Measurements from ENCODE around the gene CACNA2D2. TPM values are rescaled to one million over a fixed set of nuclear protein-coding genes. Genes with fewer than 3 reads are reported as not detected.

Gene CACNA2D2
- total and polyA plus RNA-seq, 4 donors, result 0.75 to 3.2 (median 2.2) TPM

- H3K36me3 ChIP-seq (ENCODE audit: control insufficient read depth in 1 of 2, insufficient read depth in 2 of 2, low read length in 1 of 2), result no peaks in the 10 kb centered on the region
- no peaks in the 10 kb centered on the region for H3K27me3 ChIP-seq (ENCODE audit: control insufficient read depth in 1 of 2, insufficient read depth in 2 of 2, low read length in 1 of 2)
- no peak overlapping the region for H3K27ac ChIP-seq (ENCODE audit: low read depth in 1 of 2, low read length in 2 of 2)
- H3K4me3 ChIP-seq (ENCODE audit: low read length in 2 of 2), result no peak overlapping the region
- intact Hi-C loops (cut with DNase I), result no loop called here
- WGBS, 2 donors, result 88 to 89% methylated on average over 21 to 22 of the region's 22 CpGs
- H3K9me3 ChIP-seq (ENCODE audit: control insufficient read depth, low read length), result no peaks in the 10 kb centered on the region
- ATAC-seq (ENCODE audit: low FRiP score), result no peak
- no peak for DNase-seq
- H3K4me1 ChIP-seq (ENCODE audit: control insufficient read depth in 1 of 2, insufficient read depth in 2 of 2, low read length in 2 of 2), result no peaks in the 10 kb centered on the region
These were observed 128.8 kb downstream of the CACNA2D2 start for GRCh38 chr3:50374363-50375257.

GRCh38 chr3:50373146-50374051 is 130.0 kb downstream of the CACNA2D2 start:
- no peaks in the 10 kb centered on the region for H3K27me3 ChIP-seq (ENCODE audit: control insufficient read depth in 1 of 2, insufficient read depth in 2 of 2, low read length in 1 of 2)
- H3K4me3 ChIP-seq (ENCODE audit: low read length in 2 of 2), result no peak overlapping the region
- 65 to 67% methylated on average over 12 of the region's 12 CpGs for WGBS, 2 donors
- H3K4me1 ChIP-seq (ENCODE audit: control insufficient read depth in 1 of 2, insufficient read depth in 2 of 2, low read length in 2 of 2), result no peaks in the 10 kb centered on the region
- intact Hi-C loops (cut with DNase I), result no loop called here
- ATAC-seq (ENCODE audit: low FRiP score) (no peak), DNase-seq (no peak)
- no peaks in the 10 kb centered on the region for H3K9me3 ChIP-seq (ENCODE audit: control insufficient read depth, low read length)
- no peaks in the 10 kb centered on the region for H3K36me3 ChIP-seq (ENCODE audit: control insufficient read depth in 1 of 2, insufficient read depth in 2 of 2, low read length in 1 of 2)
- H3K27ac ChIP-seq (ENCODE audit: low read depth in 1 of 2, low read length in 2 of 2), result no peak overlapping the region

- DNase-seq, result no peak
- Histone ChIP-seq H3K36me3 (ENCODE audit: control insufficient read depth in 1 of 2, insufficient read depth in 2 of 2, low read length in 1 of 2) (no peaks in the 10 kb centered on the region), H3K4me1 (ENCODE audit: control insufficient read depth in 1 of 2, insufficient read depth in 2 of 2, low read length in 2 of 2) (no peaks in the 10 kb centered on the region), H3K4me3 (ENCODE audit: low read length in 2 of 2) (no peak overlapping the region), H3K27ac (ENCODE audit: low read depth in 1 of 2, low read length in 2 of 2) (no peak overlapping the region), H3K9me3 (ENCODE audit: control insufficient read depth, low read length) (no peaks in the 10 kb centered on the region), H3K27me3 (ENCODE audit: control insufficient read depth in 1 of 2, insufficient read depth in 2 of 2, low read length in 1 of 2) (no peaks in the 10 kb centered on the region)
- ATAC-seq (ENCODE audit: low FRiP score), result no peak
- intact Hi-C loops (cut with DNase I), result no loop called here
- 80 to 83% methylated on average over 8 of the region's 8 CpGs for whole genome bisulfite sequencing, 2 donors
These were observed 131.1 kb downstream of the CACNA2D2 start for GRCh38 chr3:50372349-50372748.

- no peaks in the 10 kb centered on the region for H3K4me1 ChIP-seq (ENCODE audit: control insufficient read depth in 1 of 2, insufficient read depth in 2 of 2, low read length in 2 of 2)
- no peak overlapping the region for H3K27ac ChIP-seq (ENCODE audit: low read depth in 1 of 2, low read length in 2 of 2)
- no peaks in the 10 kb centered on the region for H3K9me3 ChIP-seq (ENCODE audit: control insufficient read depth, low read length)
- intact Hi-C loops (cut with DNase I), result no loop called here
- no peaks in the 10 kb centered on the region for H3K27me3 ChIP-seq (ENCODE audit: control insufficient read depth in 1 of 2, insufficient read depth in 2 of 2, low read length in 1 of 2)
- no peak overlapping the region for H3K4me3 ChIP-seq (ENCODE audit: low read length in 2 of 2)
- ATAC-seq (ENCODE audit: low FRiP score) (no peak), DNase-seq (no peak)
- H3K36me3 ChIP-seq (ENCODE audit: control insufficient read depth in 1 of 2, insufficient read depth in 2 of 2, low read length in 1 of 2), result no peaks in the 10 kb centered on the region
- 88 to 91% methylated on average over 3 of the region's 3 CpGs for WGBS, 2 donors
These were observed 132.2 kb downstream of the CACNA2D2 start for GRCh38 chr3:50371133-50371685.

- no peaks in the 10 kb centered on the region for H3K36me3 ChIP-seq (ENCODE audit: control insufficient read depth in 1 of 2, insufficient read depth in 2 of 2, low read length in 1 of 2)
- intact Hi-C loops (cut with DNase I), result no loop called here
- 50 to 51% methylated on average over 14 of the region's 14 CpGs for WGBS, 2 donors
These were observed 132.8 kb downstream of the CACNA2D2 start for GRCh38 chr3:50370594-50370993.

GRCh38 chr3:50369012-50369670 is 134.3 kb downstream of the CACNA2D2 start:
- Histone ChIP-seq H3K27me3 (ENCODE audit: control insufficient read depth in 1 of 2, insufficient read depth in 2 of 2, low read length in 1 of 2) (no peaks in the 10 kb centered on the region), H3K9me3 (ENCODE audit: control insufficient read depth, low read length) (no peaks in the 10 kb centered on the region), H3K27ac (ENCODE audit: low read depth in 1 of 2, low read length in 2 of 2) (no peak overlapping the region), H3K36me3 (ENCODE audit: control insufficient read depth in 1 of 2, insufficient read depth in 2 of 2, low read length in 1 of 2) (no peaks in the 10 kb centered on the region), H3K4me1 (ENCODE audit: control insufficient read depth in 1 of 2, insufficient read depth in 2 of 2, low read length in 2 of 2) (no peaks in the 10 kb centered on the region), H3K4me3 (ENCODE audit: low read length in 2 of 2) (no peak overlapping the region)
- ATAC-seq (ENCODE audit: low FRiP score), result no peak
- 73 to 78% methylated on average over 9 of the region's 9 CpGs for WGBS, 2 donors
- no peak for DNase-seq
- intact Hi-C loops (cut with DNase I), result loop anchor here in 1 of 2 donors (5.0 kb wide), 1 partner anchor 148 kb away; no protein-coding TSS in a partner anchor

More at GRCh38 chr3:50370594-50370993, 132.8 kb downstream of the CACNA2D2 start:
- H3K27ac ChIP-seq (ENCODE audit: low read depth in 1 of 2, low read length in 2 of 2), result no peak overlapping the region
- ATAC-seq (ENCODE audit: low FRiP score) (no peak), DNase-seq (no peak)
- no peaks in the 10 kb centered on the region for H3K27me3 ChIP-seq (ENCODE audit: control insufficient read depth in 1 of 2, insufficient read depth in 2 of 2, low read length in 1 of 2)
- no peak overlapping the region for H3K4me3 ChIP-seq (ENCODE audit: low read length in 2 of 2)
- H3K9me3 ChIP-seq (ENCODE audit: control insufficient read depth, low read length), result no peaks in the 10 kb centered on the region
- no peaks in the 10 kb centered on the region for H3K4me1 ChIP-seq (ENCODE audit: control insufficient read depth in 1 of 2, insufficient read depth in 2 of 2, low read length in 2 of 2)

GRCh38 chr3:50365842-50366220 is 137.6 kb downstream of the CACNA2D2 start:
- H3K27ac ChIP-seq (ENCODE audit: low read depth in 1 of 2, low read length in 2 of 2), result no peak overlapping the region
- H3K9me3 ChIP-seq (ENCODE audit: control insufficient read depth, low read length), result no peaks in the 10 kb centered on the region
- 91 to 92% methylated on average over 5 of the region's 5 CpGs for WGBS, 2 donors
- ATAC-seq (ENCODE audit: low FRiP score) (no peak), DNase-seq (no peak)
- no peaks in the 10 kb centered on the region for H3K27me3 ChIP-seq (ENCODE audit: control insufficient read depth in 1 of 2, insufficient read depth in 2 of 2, low read length in 1 of 2)
- intact Hi-C loops (cut with DNase I), result loop anchor here in 1 of 2 donors (5.0 kb wide), 1 partner anchor 151 kb away; no protein-coding TSS in a partner anchor
- H3K36me3 ChIP-seq (ENCODE audit: control insufficient read depth in 1 of 2, insufficient read depth in 2 of 2, low read length in 1 of 2), result no peaks in the 10 kb centered on the region
- H3K4me1 ChIP-seq (ENCODE audit: control insufficient read depth in 1 of 2, insufficient read depth in 2 of 2, low read length in 2 of 2), result no peaks in the 10 kb centered on the region
- H3K4me3 ChIP-seq (ENCODE audit: low read length in 2 of 2), result no peak overlapping the region
